Keratinocyte (primary cell): Measurements from ENCODE around the gene NUDT6. TPM values are rescaled to one million over a fixed set of nuclear protein-coding genes. Genes with fewer than 3 reads are reported as not detected.

Experiments used
- DNase-seq: peaks from one replicate; pipeline ENCODE4 v3.0.0-alpha.2; 2011; ENCODE audit warnings: low read depth, missing footprints, low spot score
- FAIRE-seq: peaks from 2 replicates; lab custom pipeline; 2011; peaks lifted over from hg19 to GRCh38; lab: Jason Lieb, UNC
- H2AFZ ChIP-seq: 2 replicates; pipeline ENCODE4 v1.6.0; 2012; ENCODE audit warnings: low read length, control low read depth, inconsistent platforms; ENCODE audit not compliant: control insufficient read depth
- H3K27ac ChIP-seq: 2 replicates; pipeline ENCODE4 v1.5.1; 2011; ENCODE audit warnings: low read length; ENCODE audit not compliant: control insufficient read depth, insufficient read depth
- H3K27me3 ChIP-seq: 3 replicates; pipeline ENCODE4 v1.6.0; 2011; ENCODE audit warnings: low read length; ENCODE audit not compliant: control insufficient read depth, insufficient read depth; ENCODE audit errors: extremely low read depth
- H3K36me3 ChIP-seq, 2 experiments: 2 replicates in 1 of 2; 3 replicates in 1 of 2; pipeline ENCODE4 v1.5.1; 2011; ENCODE audit warnings: low read length in 2 of 2, mild to moderate bottlenecking in 1 of 2; ENCODE audit not compliant: control insufficient read depth in 2 of 2, insufficient read depth in 2 of 2; ENCODE audit errors: extremely low read depth in 1 of 2
- H3K4me1 ChIP-seq: 3 replicates; pipeline ENCODE4 v1.5.1; 2011; ENCODE audit warnings: low read length; ENCODE audit not compliant: control insufficient read depth, insufficient read depth; ENCODE audit errors: extremely low read depth
- H3K4me2 ChIP-seq: 3 replicates; pipeline ENCODE4 v1.6.0; 2011; ENCODE audit warnings: low read depth, low read length; ENCODE audit not compliant: control insufficient read depth, insufficient read depth; ENCODE audit errors: extremely low read depth
- H3K4me3 ChIP-seq, 3 experiments: fragments of 200-600 bp in 1 of 3; sonication (generic) in 1 of 3; 2 replicates in 2 of 3; 3 replicates in 1 of 3; pipeline ENCODE4 v1.5.1; 2011 to 2016; ENCODE audit warnings: low read length in 3 of 3, mild to moderate bottlenecking in 3 of 3, control low read depth in 2 of 3, inconsistent platforms in 1 of 3, low read depth in 1 of 3, mixed read lengths in 1 of 3, mixed run types in 1 of 3, moderate library complexity in 1 of 3; ENCODE audit not compliant: control insufficient read depth in 2 of 3, insufficient read depth in 2 of 3; ENCODE audit errors: extremely low read depth in 1 of 3
- H3K79me2 ChIP-seq: 2 replicates; pipeline ENCODE4 v1.6.0; 2012; ENCODE audit warnings: low read length; ENCODE audit not compliant: control insufficient read depth, insufficient read depth
- H3K9ac ChIP-seq: 3 replicates; pipeline ENCODE4 v1.6.0; 2011; ENCODE audit warnings: low read length; ENCODE audit not compliant: control insufficient read depth, insufficient read depth; ENCODE audit errors: extremely low read depth
- H3K9me1 ChIP-seq: 3 replicates; pipeline ENCODE4 v1.6.0; 2011; ENCODE audit warnings: low read length; ENCODE audit not compliant: control insufficient read depth, insufficient read depth; ENCODE audit errors: extremely low read depth
- H3K9me3 ChIP-seq: 2 replicates; pipeline ENCODE4 v1.5.1; 2012; ENCODE audit warnings: low read depth, low read length; ENCODE audit not compliant: control insufficient read depth
- H4K20me1 ChIP-seq: 3 replicates; pipeline ENCODE4 v1.6.0; 2011; ENCODE audit warnings: low read length; ENCODE audit not compliant: control insufficient read depth, insufficient read depth; ENCODE audit errors: extremely low read depth
- CTCF ChIP-seq, 3 experiments: IDR thresholded peaks in 1 of 3; conservative IDR thresholded peaks in 1 of 3; optimal IDR thresholded peaks in 1 of 3; 2 replicates in 2 of 3; 3 replicates in 1 of 3; pipeline versions ENCODE3 to v1.5.1; 2011; ENCODE audit warnings: low read length in 3 of 3, mild to moderate bottlenecking in 3 of 3, moderate library complexity in 2 of 3, control low read depth in 1 of 3, inconsistent platforms in 1 of 3; ENCODE audit not compliant: insufficient read depth in 2 of 3; ENCODE audit errors: extremely low read depth in 1 of 3
- EZH2 ChIP-seq: IDR thresholded peaks from one replicate; pipeline ENCODE4 v1.6.1; 2012; ENCODE audit warnings: inconsistent platforms, mild to moderate bottlenecking, low read length, moderate library complexity
- dilution Hi-C: fragments of 300-500 bp; cut with MboI; formaldehyde crosslinking; loops from one replicate; pipeline ENCODE4 v1.7.0; 2020; ENCODE audit warnings: low sequenced_read_pairs; ENCODE audit not compliant: extremely low pct_ligation_motif_present
- polyA plus RNA-seq, 5 experiments: library from polyadenylated mRNA; depleted of rRNA in 3 of 5; stranded (reverse) in 3 of 5; stranded (forward) in 1 of 5; unstranded in 1 of 5; fragments of >200 nt; gene quantifications; 1 replicate in 1 of 5; 2 replicates in 3 of 5; 3 replicates in 1 of 5; pipeline versions ENCODE4 v1.2.1 to v1.2.3, GENCODE V29; 2011 to 2012; ENCODE audit warnings: missing spikeins in 2 of 5, low read depth in 1 of 5, low replicate concordance in 1 of 5

NUDT6 gene
- polyA plus RNA-seq, 1 donor (not counting 4 experiments of a cell fraction or from before 2014, with no cell fraction given) = 6.9 TPM

GRCh38 chr4:122861172-122861943 is 61.0 kb downstream of the NUDT6 start:
- Histone ChIP-seq H3K27ac (no peak overlapping the region), H2AFZ (no peak overlapping the region), H4K20me1 (no peaks in the 10 kb centered on the region), H3K27me3 (no peaks in the 10 kb centered on the region), H3K9ac (no peak overlapping the region), H3K79me2 (no peaks in the 10 kb centered on the region), H3K9me3 (no peaks in the 10 kb centered on the region), H3K4me3 (no peak overlapping the region), H3K9me1 (no peaks in the 10 kb centered on the region), H3K36me3 (no peaks in the 10 kb centered on the region), H3K4me1 (no peaks in the 10 kb centered on the region), H3K4me2 (no peak overlapping the region)
- no peak for TF ChIP-seq EZH2
- TF ChIP-seq CTCF (optimal IDR thresholded peaks at IDR 0.05 in 1 of 3, IDR thresholded peaks at IDR 0.05 in 1 of 3, conservative IDR thresholded peaks at IDR 0.05 in 1 of 3; ENCODE audit: extremely low read depth in 1 of 3, insufficient read depth in 2 of 3, low read length in 3 of 3) = no peak
- FAIRE-seq (no peak), DNase-seq (no peak)
- dilution Hi-C loops = no loop called here

GRCh38 chr4:122858705-122859104 is 63.7 kb downstream of the NUDT6 start:
- H3K4me3 ChIP-seq = no peak overlapping the region
- no peaks in the 10 kb centered on the region for H3K79me2 ChIP-seq
- TF ChIP-seq EZH2 = no peak
- TF ChIP-seq CTCF (optimal IDR thresholded peaks at IDR 0.05 in 1 of 3, IDR thresholded peaks at IDR 0.05 in 1 of 3, conservative IDR thresholded peaks at IDR 0.05 in 1 of 3; ENCODE audit: extremely low read depth in 1 of 3, insufficient read depth in 2 of 3, low read length in 3 of 3) = no peak
- no peak overlapping the region for H3K27ac ChIP-seq
- H3K9me3 ChIP-seq = no peaks in the 10 kb centered on the region
- no peak overlapping the region for H3K4me2 ChIP-seq
- dilution Hi-C loops = no loop called here
- H3K4me1 ChIP-seq = peaks cover 11% of the 10 kb centered on the region
- no peaks in the 10 kb centered on the region for H3K36me3 ChIP-seq
- H3K9ac ChIP-seq = no peak overlapping the region
- no peak for DNase-seq
- no peaks in the 10 kb centered on the region for H3K27me3 ChIP-seq
- no peaks in the 10 kb centered on the region for H3K9me1 ChIP-seq
- no peak for FAIRE-seq
- no peaks in the 10 kb centered on the region for H4K20me1 ChIP-seq
- H2AFZ ChIP-seq = no peak overlapping the region
